ENCODE measurements around the gene MNAT1. TPM values are rescaled to one million over a fixed set of nuclear protein-coding genes. Genes with fewer than 3 reads are reported as not detected.

MNAT1 gene
- total RNA-seq, 1 experiment from 2014 or later, result 79.7 TPM

DNA sequence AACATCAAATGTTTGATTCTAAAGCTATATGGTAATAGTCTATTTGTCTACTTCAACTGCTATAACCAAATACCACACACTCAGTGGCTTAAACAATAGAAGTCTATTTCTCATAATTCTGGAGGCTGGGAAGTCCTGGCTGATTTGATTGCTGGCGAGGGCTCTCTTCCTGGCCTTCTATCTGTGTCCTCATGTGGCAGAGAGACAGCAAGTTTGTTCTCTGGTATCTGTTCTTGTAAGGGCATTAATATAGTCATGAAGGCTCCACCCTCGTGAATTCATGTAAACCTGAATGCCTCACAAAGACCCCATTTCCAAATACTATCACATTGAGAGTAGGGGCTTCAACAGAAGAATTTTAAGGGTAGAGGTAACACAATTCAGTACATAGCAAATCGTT is 212.2 kb downstream of the MNAT1 start:
- intact Hi-C loops (cut with micrococcal nuclease; ENCODE audit: unreplicated experiment), result no loop called here
- BruUV-seq (replicated peaks), result no TSS peak
- H3K9me2 ChIP-seq (ENCODE audit: insufficient read depth), result no peaks in the 10 kb centered on the region
- H2AFZ ChIP-seq, result no peak overlapping the region
- H3K27ac ChIP-seq, result no peak overlapping the region
- H3K27me3 ChIP-seq (ENCODE audit: insufficient read depth, low read depth), result no peaks in the 10 kb centered on the region
- no peak overlapping the region for H3K4me3 ChIP-seq
- H3K4me1 ChIP-seq (replicated peaks; ENCODE audit: insufficient read depth), result no peaks in the 10 kb centered on the region
- no peak for DNase-seq
- peaks cover 5% of the 10 kb centered on the region; the same call in 1 of the 2 replicates for H3F3A ChIP-seq (ENCODE audit: insufficient read depth, low read depth)
- POLR2A ChIA-PET (ENCODE audit: unreplicated experiment), result no interaction called here
- CTCF ChIA-PET, result no interaction called here
- H3K36me3 ChIP-seq (ENCODE audit: low read depth), result no peaks in the 10 kb centered on the region
- no peaks in the 10 kb centered on the region for H3K79me2 ChIP-seq (ENCODE audit: low read depth)
- no peaks in the 10 kb centered on the region for H4K20me1 ChIP-seq (ENCODE audit: insufficient read depth)
- H3K9me3 ChIP-seq (ENCODE audit: insufficient read depth, low read depth), result no peaks in the 10 kb centered on the region
- no peak for TF ChIP-seq EZH2 (IDR thresholded peaks at IDR 0.05; ENCODE audit: low read depth)
- TF ChIP-seq, protein P1, sequence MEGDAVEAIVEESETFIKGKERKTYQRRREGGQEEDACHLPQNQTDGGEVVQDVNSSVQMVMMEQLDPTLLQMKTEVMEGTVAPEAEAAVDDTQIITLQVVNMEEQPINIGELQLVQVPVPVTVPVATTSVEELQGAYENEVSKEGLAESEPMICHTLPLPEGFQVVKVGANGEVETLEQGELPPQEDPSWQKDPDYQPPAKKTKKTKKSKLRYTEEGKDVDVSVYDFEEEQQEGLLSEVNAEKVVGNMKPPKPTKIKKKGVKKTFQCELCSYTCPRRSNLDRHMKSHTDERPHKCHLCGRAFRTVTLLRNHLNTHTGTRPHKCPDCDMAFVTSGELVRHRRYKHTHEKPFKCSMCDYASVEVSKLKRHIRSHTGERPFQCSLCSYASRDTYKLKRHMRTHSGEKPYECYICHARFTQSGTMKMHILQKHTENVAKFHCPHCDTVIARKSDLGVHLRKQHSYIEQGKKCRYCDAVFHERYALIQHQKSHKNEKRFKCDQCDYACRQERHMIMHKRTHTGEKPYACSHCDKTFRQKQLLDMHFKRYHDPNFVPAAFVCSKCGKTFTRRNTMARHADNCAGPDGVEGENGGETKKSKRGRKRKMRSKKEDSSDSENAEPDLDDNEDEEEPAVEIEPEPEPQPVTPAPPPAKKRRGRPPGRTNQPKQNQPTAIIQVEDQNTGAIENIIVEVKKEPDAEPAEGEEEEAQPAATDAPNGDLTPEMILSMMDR (conservative IDR thresholded peaks at IDR 0.05), result no peak
- H3K4me2 ChIP-seq, result no peak overlapping the region

DNA sequence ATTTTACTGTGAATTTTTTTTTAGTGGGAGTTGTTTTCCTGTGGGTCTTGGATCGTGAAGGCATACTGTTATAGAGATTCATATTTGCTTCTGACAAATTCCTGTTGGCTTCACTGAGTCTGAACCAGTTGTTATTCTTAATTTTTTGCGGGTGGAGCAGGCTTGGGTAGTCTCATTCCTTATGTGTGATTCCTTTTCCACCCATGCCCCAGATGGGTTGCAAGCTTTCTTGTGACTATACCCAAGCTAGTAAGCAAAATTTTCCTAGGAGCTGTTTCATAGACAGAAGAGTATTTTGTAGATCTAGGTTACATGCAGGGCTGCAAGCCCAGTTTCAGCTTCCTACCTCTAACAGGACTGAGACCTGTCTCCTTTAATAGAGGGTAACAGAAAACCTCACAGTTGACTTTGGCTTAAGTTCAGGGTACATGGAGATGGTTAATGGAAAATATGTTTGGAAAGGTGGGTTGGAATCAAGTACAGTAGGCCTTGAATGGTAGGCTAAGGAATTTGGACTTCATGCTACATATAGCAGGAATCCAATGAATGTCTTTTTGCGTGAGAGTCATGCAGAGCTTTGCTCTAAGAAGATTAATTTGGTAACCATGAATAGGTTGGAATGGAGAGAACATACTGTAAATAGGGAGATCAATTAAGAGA is 217.3 kb downstream of the MNAT1 start:
- no peaks in the 10 kb centered on the region for H3K4me1 ChIP-seq (replicated peaks; ENCODE audit: insufficient read depth)
- no peak for DNase-seq
- no peak overlapping the region for H3K4me3 ChIP-seq
- peaks cover 5% of the 10 kb centered on the region for H3F3A ChIP-seq (ENCODE audit: insufficient read depth, low read depth)
- H3K4me2 ChIP-seq, result no peak overlapping the region
- H2AFZ ChIP-seq, result no peak overlapping the region
- ChIA-PET CTCF (no interaction called here), POLR2A (ENCODE audit: unreplicated experiment) (no interaction called here)
- H3K27me3 ChIP-seq (ENCODE audit: insufficient read depth, low read depth), result no peaks in the 10 kb centered on the region
- H3K27ac ChIP-seq, result no peak overlapping the region
- intact Hi-C loops (cut with micrococcal nuclease; ENCODE audit: unreplicated experiment), result no loop called here
- H3K36me3 ChIP-seq (ENCODE audit: low read depth), result no peaks in the 10 kb centered on the region
- 0 out of 2 replicates have a peak, but pooled peaks cover 7% of the 10 kb centered on the region for H3K79me2 ChIP-seq (ENCODE audit: low read depth)
- no TSS peak for BruUV-seq (replicated peaks)
- no peaks in the 10 kb centered on the region for H4K20me1 ChIP-seq (ENCODE audit: insufficient read depth)
- no peaks in the 10 kb centered on the region for H3K9me2 ChIP-seq (ENCODE audit: insufficient read depth)
- no peak for TF ChIP-seq EZH2 (IDR thresholded peaks at IDR 0.05; ENCODE audit: low read depth)
- TF ChIP-seq, protein P1 (conservative IDR thresholded peaks at IDR 0.05), result no peak
- H3K9me3 ChIP-seq (ENCODE audit: insufficient read depth, low read depth), result peaks cover 8% of the 10 kb centered on the region

DNA sequence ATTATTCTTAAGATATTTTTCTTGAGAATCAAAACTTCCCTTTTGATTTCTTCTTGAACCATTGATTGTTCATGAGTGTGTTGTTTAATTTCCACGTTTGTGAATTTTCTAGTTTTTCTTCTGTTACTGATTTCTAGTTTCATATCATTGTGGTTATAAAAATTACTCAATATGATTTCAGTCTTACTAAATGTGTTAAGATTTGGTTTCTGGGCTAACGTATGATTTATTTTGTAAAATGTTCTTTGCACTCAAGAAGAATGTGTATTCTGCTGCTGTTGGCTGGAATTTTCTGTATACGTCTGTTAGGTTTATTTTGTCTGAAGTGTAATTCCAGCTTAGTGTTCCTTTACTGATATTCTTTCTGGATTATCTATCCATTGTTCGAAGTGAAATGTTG is 221.6 kb downstream of the MNAT1 start:
- no peaks in the 10 kb centered on the region for H3K36me3 ChIP-seq (ENCODE audit: low read depth)
- H3F3A ChIP-seq (ENCODE audit: insufficient read depth, low read depth), result no peaks in the 10 kb centered on the region; the same call in 1 of the 2 replicates
- H3K4me1 ChIP-seq (replicated peaks; ENCODE audit: insufficient read depth), result no peaks in the 10 kb centered on the region
- no peak overlapping the region for H3K4me2 ChIP-seq
- CTCF ChIA-PET, result no interaction called here
- no TSS peak for BruUV-seq (replicated peaks)
- TF ChIP-seq EZH2 (IDR thresholded peaks at IDR 0.05; ENCODE audit: low read depth), result no peak
- TF ChIP-seq, protein P1 (conservative IDR thresholded peaks at IDR 0.05), result no peak
- intact Hi-C loops (cut with micrococcal nuclease; ENCODE audit: unreplicated experiment), result no loop called here
- H3K27ac ChIP-seq, result no peak overlapping the region
- H3K4me3 ChIP-seq, result no peak overlapping the region
- H4K20me1 ChIP-seq (ENCODE audit: insufficient read depth), result no peaks in the 10 kb centered on the region
- no peak overlapping the region for H2AFZ ChIP-seq
- no peaks in the 10 kb centered on the region for H3K27me3 ChIP-seq (ENCODE audit: insufficient read depth, low read depth)
- peaks cover 22% of the 10 kb centered on the region for H3K9me3 ChIP-seq (ENCODE audit: insufficient read depth, low read depth)
- 0 out of 2 replicates have a peak, but pooled peaks cover 7% of the 10 kb centered on the region for H3K79me2 ChIP-seq (ENCODE audit: low read depth)
- POLR2A ChIA-PET (ENCODE audit: unreplicated experiment), result no interaction called here
- DNase-seq, result no peak
- no peaks in the 10 kb centered on the region for H3K9me2 ChIP-seq (ENCODE audit: insufficient read depth)

Measured in PC-9 (cell line).